GM18505 (cell line): ENCODE results near the gene RPTOR.
"Not testable (repeated sequence)": the region's sequence is repeated elsewhere in the genome, so short reads cannot be mapped to it uniquely, and the experiment has no call there.

Experiments
- ATAC-seq: cut with Tn5 transposase; IDR thresholded peaks from one replicate; pipeline ENCODE4 v1.9.1; 2021; ENCODE audit not compliant: unreplicated experiment
- POLR2A ChIP-seq: IDR thresholded peaks from 4 replicates; pipeline ENCODE4 v1.6.1; 2011; ENCODE audit warnings: borderline replicate concordance; ENCODE audit not compliant: insufficient read depth, insufficient read length; ENCODE audit errors: extremely low read depth

RPTOR gene

GRCh38 chr17:80763293-80763867 lies 218.7 kb downstream of the RPTOR start:
- ATAC-seq, result no peak
- no peak for TF ChIP-seq POLR2A

GRCh38 chr17:80764627-80765145 lies 220.0 kb downstream of the RPTOR start:
- ATAC-seq, result not testable (repeated sequence)

GRCh38 chr17:80765241-80765961 lies 220.8 kb downstream of the RPTOR start:
- TF ChIP-seq POLR2A, result no peak
- no peak for ATAC-seq

- TF ChIP-seq POLR2A, result no peak
- ATAC-seq, result no peak
Observed at GRCh38 chr17:80766290-80766855, 221.7 kb downstream of the RPTOR start.

GRCh38 chr17:80768389-80768788 lies 223.8 kb downstream of the RPTOR start:
- no peak for ATAC-seq
- TF ChIP-seq POLR2A, result no peak

GRCh38 chr17:80768936-80769335 lies 224.3 kb downstream of the RPTOR start:
- no peak for ATAC-seq
- TF ChIP-seq POLR2A, result no peak

GRCh38 chr17:80769516-80769915 lies 224.9 kb downstream of the RPTOR start:
- no peak for TF ChIP-seq POLR2A
- ATAC-seq, result no peak

GRCh38 chr17:80769936-80770625 lies 225.4 kb downstream of the RPTOR start:
- no peak for ATAC-seq
- TF ChIP-seq POLR2A, result no peak

GRCh38 chr17:80770881-80771611 lies 226.4 kb downstream of the RPTOR start:
- ATAC-seq, result no peak
- no peak for TF ChIP-seq POLR2A

GRCh38 chr17:80771612-80772005 lies 227.0 kb downstream of the RPTOR start:
- TF ChIP-seq POLR2A, result no peak
- no peak for ATAC-seq

GRCh38 chr17:80772906-80773242 lies 228.2 kb downstream of the RPTOR start:
- no peak for ATAC-seq
- TF ChIP-seq POLR2A, result no peak

- ATAC-seq, result no peak
- no peak for TF ChIP-seq POLR2A
Observed at GRCh38 chr17:80773243-80773991, 228.8 kb downstream of the RPTOR start.
